Stimulated activated naive CD8-positive, alpha-beta T cell treated with anti-CD3 and anti-CD28 coated beads, Interleukin-15, Interleukin-2, amounts not matched to agents 100 ng/mL and 50 ng/mL, for 24 hours (primary cell): Measurements from ENCODE around the gene SLC44A5.

Source experiments
- H3K27ac Mint-ChIP-seq: one replicate; pipeline ENCODE4 v1.8.0; 2021; ENCODE audit warnings: mild to moderate bottlenecking, mixed read lengths
- H3K27me3 Mint-ChIP-seq: one replicate; pipeline ENCODE4 v1.8.0; 2021; ENCODE audit warnings: mixed read lengths
- H3K36me3 Mint-ChIP-seq: one replicate; pipeline ENCODE4 v1.8.0; 2021; ENCODE audit warnings: low read depth, mixed read lengths
- H3K4me1 Mint-ChIP-seq: one replicate; pipeline ENCODE4 v1.8.0; 2021; ENCODE audit warnings: low read depth, mixed read lengths
- H3K4me3 Mint-ChIP-seq: one replicate; pipeline ENCODE4 v1.8.0; 2021; ENCODE audit warnings: mild to moderate bottlenecking, mixed read lengths
- H3K9me3 Mint-ChIP-seq: one replicate; pipeline ENCODE4 v1.8.0; 2021; ENCODE audit warnings: mixed read lengths

SLC44A5 gene

GRCh38 chr1:75353051-75353450 lies 257.9 kb downstream of the SLC44A5 start:
- Mint-ChIP-seq H3K4me1 (no peaks in the 10 kb centered on the region), H3K4me3 (no peak overlapping the region), H3K9me3 (peaks cover 3% of the 10 kb centered on the region), H3K27me3 (no peaks in the 10 kb centered on the region), H3K36me3 (no peaks in the 10 kb centered on the region), H3K27ac (no peak overlapping the region)

GRCh38 chr1:75345538-75346292 lies 265.2 kb downstream of the SLC44A5 start:
- H3K9me3 Mint-ChIP-seq = peaks cover 7% of the 10 kb centered on the region
- H3K4me1 Mint-ChIP-seq = peaks cover 6% of the 10 kb centered on the region
- H3K4me3 Mint-ChIP-seq = no peak overlapping the region
- H3K36me3 Mint-ChIP-seq = no peaks in the 10 kb centered on the region
- peak overlapping the region; percentile 23 for H3K27ac Mint-ChIP-seq
- no peaks in the 10 kb centered on the region for H3K27me3 Mint-ChIP-seq

GRCh38 chr1:75342786-75343185 lies 268.1 kb downstream of the SLC44A5 start:
- H3K4me3 Mint-ChIP-seq = no peak overlapping the region
- H3K36me3 Mint-ChIP-seq = no peaks in the 10 kb centered on the region
- no peak overlapping the region for H3K27ac Mint-ChIP-seq
- H3K9me3 Mint-ChIP-seq = peaks cover 4% of the 10 kb centered on the region
- H3K27me3 Mint-ChIP-seq = no peaks in the 10 kb centered on the region
- H3K4me1 Mint-ChIP-seq = peaks cover 6% of the 10 kb centered on the region

GRCh38 chr1:75341537-75341936 lies 269.4 kb downstream of the SLC44A5 start:
- H3K27me3 Mint-ChIP-seq = no peaks in the 10 kb centered on the region
- H3K27ac Mint-ChIP-seq = no peak overlapping the region
- peaks cover 4% of the 10 kb centered on the region for H3K9me3 Mint-ChIP-seq

GRCh38 chr1:75338616-75339483 lies 272.1 kb downstream of the SLC44A5 start:
- Mint-ChIP-seq H3K27me3 (no peaks in the 10 kb centered on the region), H3K36me3 (no peaks in the 10 kb centered on the region), H3K4me1 (no peaks in the 10 kb centered on the region), H3K27ac (no peak overlapping the region), H3K9me3 (peaks cover under 1% of the 10 kb centered on the region), H3K4me3 (no peak overlapping the region)

More at GRCh38 chr1:75341537-75341936, 269.4 kb downstream of the SLC44A5 start:
- Mint-ChIP-seq H3K4me3 (no peak overlapping the region), H3K36me3 (no peaks in the 10 kb centered on the region), H3K4me1 (peaks cover 6% of the 10 kb centered on the region)

GRCh38 chr1:75334876-75335389 lies 276.0 kb downstream of the SLC44A5 start:
- no peaks in the 10 kb centered on the region for H3K36me3 Mint-ChIP-seq
- H3K4me3 Mint-ChIP-seq = no peak overlapping the region
- H3K4me1 Mint-ChIP-seq = no peaks in the 10 kb centered on the region
- no peak overlapping the region for H3K27ac Mint-ChIP-seq
- no peaks in the 10 kb centered on the region for H3K9me3 Mint-ChIP-seq
- no peaks in the 10 kb centered on the region for H3K27me3 Mint-ChIP-seq

- Mint-ChIP-seq H3K27me3 (no peaks in the 10 kb centered on the region), H3K36me3 (no peaks in the 10 kb centered on the region), H3K9me3 (no peaks in the 10 kb centered on the region), H3K4me3 (no peak overlapping the region), H3K4me1 (no peaks in the 10 kb centered on the region), H3K27ac (no peak overlapping the region)
Measured at GRCh38 chr1:75330624-75331023, 280.3 kb downstream of the SLC44A5 start.

- no peaks in the 10 kb centered on the region for H3K9me3 Mint-ChIP-seq
- H3K4me1 Mint-ChIP-seq = no peaks in the 10 kb centered on the region
Measured at GRCh38 chr1:75328691-75329090, 282.2 kb downstream of the SLC44A5 start.

GRCh38 chr1:75327395-75327794 lies 283.5 kb downstream of the SLC44A5 start:
- Mint-ChIP-seq H3K27me3 (no peaks in the 10 kb centered on the region), H3K27ac (no peak overlapping the region), H3K36me3 (no peaks in the 10 kb centered on the region), H3K4me3 (no peak overlapping the region), H3K4me1 (no peaks in the 10 kb centered on the region), H3K9me3 (peaks cover 3% of the 10 kb centered on the region)

More at GRCh38 chr1:75328691-75329090, 282.2 kb downstream of the SLC44A5 start:
- Mint-ChIP-seq H3K27ac (no peak overlapping the region), H3K36me3 (no peaks in the 10 kb centered on the region), H3K27me3 (no peaks in the 10 kb centered on the region), H3K4me3 (no peak overlapping the region)

- H3K27me3 Mint-ChIP-seq = no peaks in the 10 kb centered on the region
- H3K4me3 Mint-ChIP-seq = no peak overlapping the region
- no peak overlapping the region for H3K27ac Mint-ChIP-seq
- H3K4me1 Mint-ChIP-seq = no peaks in the 10 kb centered on the region
- H3K9me3 Mint-ChIP-seq = peaks cover 4% of the 10 kb centered on the region
- H3K36me3 Mint-ChIP-seq = no peaks in the 10 kb centered on the region
Measured at GRCh38 chr1:75317976-75318375, 292.9 kb downstream of the SLC44A5 start.

GRCh38 chr1:75316230-75316629 lies 294.7 kb downstream of the SLC44A5 start:
- no peak overlapping the region for H3K4me3 Mint-ChIP-seq
- H3K27ac Mint-ChIP-seq = no peak overlapping the region
- no peaks in the 10 kb centered on the region for H3K36me3 Mint-ChIP-seq
- H3K9me3 Mint-ChIP-seq = no peaks in the 10 kb centered on the region
- no peaks in the 10 kb centered on the region for H3K4me1 Mint-ChIP-seq
- H3K27me3 Mint-ChIP-seq = no peaks in the 10 kb centered on the region

- no peak overlapping the region for H3K27ac Mint-ChIP-seq
- H3K27me3 Mint-ChIP-seq = no peaks in the 10 kb centered on the region
- H3K9me3 Mint-ChIP-seq = no peaks in the 10 kb centered on the region
- H3K36me3 Mint-ChIP-seq = no peaks in the 10 kb centered on the region
- no peak overlapping the region for H3K4me3 Mint-ChIP-seq
- no peaks in the 10 kb centered on the region for H3K4me1 Mint-ChIP-seq
Measured at GRCh38 chr1:75312620-75313019, 298.3 kb downstream of the SLC44A5 start.

- H3K27ac Mint-ChIP-seq = no peak overlapping the region
- H3K9me3 Mint-ChIP-seq = no peaks in the 10 kb centered on the region
- H3K36me3 Mint-ChIP-seq = no peaks in the 10 kb centered on the region
- no peaks in the 10 kb centered on the region for H3K27me3 Mint-ChIP-seq
- no peaks in the 10 kb centered on the region for H3K4me1 Mint-ChIP-seq
- H3K4me3 Mint-ChIP-seq = no peak overlapping the region
Measured at GRCh38 chr1:75310067-75310466, 300.8 kb downstream of the SLC44A5 start.

GRCh38 chr1:75308365-75308764 lies 302.5 kb downstream of the SLC44A5 start:
- Mint-ChIP-seq H3K4me1 (no peaks in the 10 kb centered on the region), H3K4me3 (no peak overlapping the region), H3K27ac (no peak overlapping the region), H3K27me3 (no peaks in the 10 kb centered on the region), H3K36me3 (no peaks in the 10 kb centered on the region), H3K9me3 (no peaks in the 10 kb centered on the region)

- H3K4me1 Mint-ChIP-seq = no peaks in the 10 kb centered on the region
- H3K4me3 Mint-ChIP-seq = no peak overlapping the region
- H3K27ac Mint-ChIP-seq = no peak overlapping the region
- no peaks in the 10 kb centered on the region for H3K9me3 Mint-ChIP-seq
- H3K27me3 Mint-ChIP-seq = no peaks in the 10 kb centered on the region
- H3K36me3 Mint-ChIP-seq = no peaks in the 10 kb centered on the region
Measured at GRCh38 chr1:75305061-75305460, 305.9 kb downstream of the SLC44A5 start.
